Brain microvascular endothelial cell (primary cell): ENCODE results near the gene NCAM2.

ENCODE experiments used
- DNase-seq: peaks from one replicate; pipeline ENCODE4 v3.0.0-alpha.2; 2020
- H3K27ac ChIP-seq: fragments of 250-450 bp; sonication (Bioruptor Pico); 2 replicates; pipeline ENCODE4 v1.5.1; 2020; ENCODE audit warnings: mild to moderate bottlenecking, moderate library complexity
- H3K27me3 ChIP-seq: fragments of 250-450 bp; sonication (Bioruptor Pico); replicated peaks from 2 replicates; pipeline ENCODE4 v1.5.1; 2020; ENCODE audit warnings: mild to moderate bottlenecking
- H3K36me3 ChIP-seq: fragments of 250-450 bp; sonication (Bioruptor Pico); replicated peaks from 2 replicates; pipeline ENCODE4 v1.5.1; 2020; ENCODE audit warnings: mild to moderate bottlenecking
- H3K4me3 ChIP-seq: 2 replicates; pipeline ENCODE4 v1.5.1; 2011; ENCODE audit warnings: low read depth, mild to moderate bottlenecking, control low read depth, low read length, moderate library complexity
- in situ Hi-C: cut with HindIII; loops from 2 replicates; pipeline ENCODE4 v1.10.0; 2017; ENCODE audit warnings: low sequenced_read_pairs, low pct_ligation_motif_present
- TF ChIP-seq, protein P1 (sequence below): IDR thresholded peaks from 2 replicates; pipeline ENCODE4 v1.5.1; 2011; ENCODE audit warnings: low read depth, mild to moderate bottlenecking, moderate library complexity, low read length, control low read depth, inconsistent platforms; ENCODE audit errors: missing control alignments

The NCAM2 gene

DNA sequence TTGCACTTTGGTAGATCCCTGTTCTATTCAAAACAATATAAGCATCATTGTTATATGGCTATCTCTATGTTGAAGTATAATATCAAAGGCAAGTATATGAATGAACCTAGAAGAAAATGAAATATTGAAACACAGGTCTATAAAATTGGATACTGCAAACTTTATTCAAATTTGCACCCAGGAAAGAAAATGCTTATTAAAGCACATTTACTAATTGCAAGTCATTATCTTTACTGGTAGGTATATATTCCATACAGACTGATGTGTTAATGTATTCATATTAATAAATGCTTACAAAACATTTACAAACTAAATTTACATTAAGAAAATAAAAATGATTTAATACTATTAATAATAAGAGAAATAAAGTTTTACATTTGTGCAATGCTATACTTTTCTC is 469.8 kb downstream of the NCAM2 start:
- no peaks in the 10 kb centered on the region for H3K36me3 ChIP-seq

DNA sequence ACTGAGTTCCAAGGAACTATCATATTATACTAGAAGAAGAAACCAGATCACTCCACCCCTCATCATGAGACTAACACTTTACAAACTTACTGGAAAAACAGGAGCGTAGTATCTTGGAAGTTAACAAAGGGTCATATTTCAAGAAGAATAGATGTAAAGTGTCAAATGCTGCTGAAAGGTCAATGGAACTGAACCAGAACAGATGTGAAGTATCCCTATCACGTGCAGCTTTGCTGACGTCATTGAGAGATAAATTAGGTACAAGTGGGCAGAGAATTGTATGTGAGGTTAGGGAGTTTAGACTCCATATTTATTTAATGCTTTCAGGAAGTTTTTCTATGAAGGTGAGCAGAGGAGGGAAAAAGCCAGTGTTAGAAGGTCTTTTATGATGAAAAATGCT is 483.0 kb downstream of the NCAM2 start:
- H3K36me3 ChIP-seq, result no peaks in the 10 kb centered on the region
- DNase-seq, result no peak
- in situ Hi-C loops, result no loop called here
- no peaks in the 10 kb centered on the region for H3K27me3 ChIP-seq
- no peak overlapping the region for H3K4me3 ChIP-seq
- H3K27ac ChIP-seq, result no peak overlapping the region
- TF ChIP-seq, protein P1, sequence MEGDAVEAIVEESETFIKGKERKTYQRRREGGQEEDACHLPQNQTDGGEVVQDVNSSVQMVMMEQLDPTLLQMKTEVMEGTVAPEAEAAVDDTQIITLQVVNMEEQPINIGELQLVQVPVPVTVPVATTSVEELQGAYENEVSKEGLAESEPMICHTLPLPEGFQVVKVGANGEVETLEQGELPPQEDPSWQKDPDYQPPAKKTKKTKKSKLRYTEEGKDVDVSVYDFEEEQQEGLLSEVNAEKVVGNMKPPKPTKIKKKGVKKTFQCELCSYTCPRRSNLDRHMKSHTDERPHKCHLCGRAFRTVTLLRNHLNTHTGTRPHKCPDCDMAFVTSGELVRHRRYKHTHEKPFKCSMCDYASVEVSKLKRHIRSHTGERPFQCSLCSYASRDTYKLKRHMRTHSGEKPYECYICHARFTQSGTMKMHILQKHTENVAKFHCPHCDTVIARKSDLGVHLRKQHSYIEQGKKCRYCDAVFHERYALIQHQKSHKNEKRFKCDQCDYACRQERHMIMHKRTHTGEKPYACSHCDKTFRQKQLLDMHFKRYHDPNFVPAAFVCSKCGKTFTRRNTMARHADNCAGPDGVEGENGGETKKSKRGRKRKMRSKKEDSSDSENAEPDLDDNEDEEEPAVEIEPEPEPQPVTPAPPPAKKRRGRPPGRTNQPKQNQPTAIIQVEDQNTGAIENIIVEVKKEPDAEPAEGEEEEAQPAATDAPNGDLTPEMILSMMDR, result no peak

More for the DNA sequence above, 469.8 kb downstream of the NCAM2 start:
- no peak for DNase-seq
- no peaks in the 10 kb centered on the region for H3K27me3 ChIP-seq
- H3K4me3 ChIP-seq, result no peak overlapping the region
- H3K27ac ChIP-seq, result no peak overlapping the region
- in situ Hi-C loops, result no loop called here
- TF ChIP-seq, protein P1, result no peak

DNA sequence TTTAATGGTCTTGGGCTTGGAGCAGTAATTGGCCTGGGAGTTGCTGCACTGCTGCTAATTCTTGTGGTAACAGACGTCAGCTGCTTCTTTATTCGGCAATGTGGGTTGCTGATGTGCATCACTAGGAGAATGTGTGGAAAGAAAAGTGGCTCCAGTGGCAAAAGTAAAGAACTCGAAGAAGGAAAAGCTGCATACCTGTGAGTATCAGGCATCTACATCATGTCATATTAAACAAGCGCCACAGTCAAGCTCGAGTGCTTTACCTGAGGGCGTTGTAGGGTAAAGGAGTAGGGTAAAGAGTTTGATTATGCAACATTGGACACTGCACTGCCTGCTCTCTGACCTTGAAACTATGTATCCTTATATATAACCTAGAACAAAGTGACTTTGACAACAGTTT is 510.6 kb downstream of the NCAM2 start:
- in situ Hi-C loops, result no loop called here
- Histone ChIP-seq H3K27ac (no peak overlapping the region), H3K4me3 (no peak overlapping the region), H3K36me3 (no peaks in the 10 kb centered on the region), H3K27me3 (no peaks in the 10 kb centered on the region)
- DNase-seq, result no peak
- TF ChIP-seq, protein P1, result no peak

DNA sequence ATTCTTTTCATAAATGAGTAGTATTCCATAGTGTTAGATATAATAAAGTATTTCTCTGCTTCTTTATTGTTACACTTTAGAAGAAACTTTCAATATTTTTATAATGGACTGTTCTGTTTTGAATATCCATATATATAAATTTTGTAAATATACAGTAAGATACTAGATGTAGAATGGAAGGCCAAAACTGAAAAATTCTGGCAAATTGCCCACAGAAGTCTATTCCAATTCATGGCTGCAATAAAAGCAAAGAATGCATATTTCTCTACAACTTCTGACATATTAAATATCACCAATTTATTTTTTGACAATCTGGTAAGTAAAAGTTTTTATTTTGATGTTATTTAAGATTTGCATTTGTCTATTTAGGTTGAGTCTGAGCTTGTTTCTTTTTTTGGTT is 532.5 kb downstream of the NCAM2 start:
- TF ChIP-seq, protein P1, result no peak
- Histone ChIP-seq H3K36me3 (no peaks in the 10 kb centered on the region), H3K27me3 (no peaks in the 10 kb centered on the region), H3K27ac (no peak overlapping the region), H3K4me3 (no peak overlapping the region)
- DNase-seq, result no peak
- in situ Hi-C loops, result no loop called here

- TF ChIP-seq, protein P1, result no peak
Measured at GRCh38 chr21:21547368-21547953, 549.3 kb downstream of the NCAM2 start.

More at GRCh38 chr21:21547368-21547953, 549.3 kb downstream of the NCAM2 start:
- in situ Hi-C loops, result no loop called here
- Histone ChIP-seq H3K36me3 (no peaks in the 10 kb centered on the region), H3K27ac (no peak overlapping the region), H3K4me3 (no peak overlapping the region), H3K27me3 (no peaks in the 10 kb centered on the region)
- no peak for DNase-seq
